ENCODE results near the gene CTBP2.
"Not testable (repeated sequence)": the region's sequence is repeated elsewhere in the genome, so short reads cannot be mapped to it uniquely, and the experiment has no call there.

The CTBP2 gene

GRCh38 chr10:125164421-125164820 is 4.1 kb upstream of the CTBP2 start:
- H3K27me3 ChIP-seq (ENCODE audit: low read length), result no peaks in the 10 kb centered on the region
- H3K27ac ChIP-seq (ENCODE audit: low read depth, low read length), result no peak overlapping the region
- no peak overlapping the region for H2AFZ ChIP-seq (ENCODE audit: low read depth, low read length, severe bottlenecking)
- no peak overlapping the region for H3K9ac ChIP-seq (ENCODE audit: low read length)
- no peaks in the 10 kb centered on the region for H3F3A ChIP-seq (ENCODE audit: insufficient read depth)
- no peaks in the 10 kb centered on the region for H3K36me3 ChIP-seq (ENCODE audit: low read length)
- no peaks in the 10 kb centered on the region for H4K20me1 ChIP-seq (ENCODE audit: low read depth, low read length)
- no peaks in the 10 kb centered on the region for H3K79me2 ChIP-seq (ENCODE audit: insufficient read depth, low read length)
- H3K9me2 ChIP-seq (replicated peaks; ENCODE audit: insufficient read depth, low read length), result no peaks in the 10 kb centered on the region
- H3K4me2 ChIP-seq (ENCODE audit: low read depth, low read length, poor library complexity, severe bottlenecking), result no peak overlapping the region
- no peak for TF ChIP-seq CTCF (IDR thresholded peaks at IDR 0.05; ENCODE audit: insufficient read depth, low read length, poor library complexity, severe bottlenecking)
- TF ChIP-seq EZH2phosphoT487 (conservative IDR thresholded peaks at IDR 0.05; ENCODE audit: low read length), result no peak
- no peak overlapping the region for H3K4me3 ChIP-seq (ENCODE audit: insufficient read depth, low read length, poor library complexity, severe bottlenecking)
- H3K9me3 ChIP-seq (ENCODE audit: insufficient read depth, low read length), result no peaks in the 10 kb centered on the region

GRCh38 chr10:125163803-125164202 is 3.4 kb upstream of the CTBP2 start:
- Histone ChIP-seq H3K4me3 (ENCODE audit: insufficient read depth, low read length, poor library complexity, severe bottlenecking) (no peak overlapping the region), H3K9ac (ENCODE audit: low read length) (no peak overlapping the region), H3K9me3 (ENCODE audit: insufficient read depth, low read length) (no peaks in the 10 kb centered on the region), H3K79me2 (ENCODE audit: insufficient read depth, low read length) (no peaks in the 10 kb centered on the region), H3K36me3 (ENCODE audit: low read length) (no peaks in the 10 kb centered on the region), H2AFZ (ENCODE audit: low read depth, low read length, severe bottlenecking) (no peak overlapping the region), H3K9me2 (replicated peaks; ENCODE audit: insufficient read depth, low read length) (no peaks in the 10 kb centered on the region), H3K4me2 (ENCODE audit: low read depth, low read length, poor library complexity, severe bottlenecking) (no peak overlapping the region), H4K20me1 (ENCODE audit: low read depth, low read length) (no peaks in the 10 kb centered on the region), H3F3A (ENCODE audit: insufficient read depth) (no peaks in the 10 kb centered on the region), H3K27ac (ENCODE audit: low read depth, low read length) (no peak overlapping the region), H3K27me3 (ENCODE audit: low read length) (no peaks in the 10 kb centered on the region)
- TF ChIP-seq EZH2phosphoT487 (conservative IDR thresholded peaks at IDR 0.05; ENCODE audit: low read length) (no peak), CTCF (IDR thresholded peaks at IDR 0.05; ENCODE audit: insufficient read depth, low read length, poor library complexity, severe bottlenecking) (no peak)

GRCh38 chr10:125163312-125163711 is 2.9 kb upstream of the CTBP2 start:
- H3K27ac ChIP-seq (ENCODE audit: low read depth, low read length); H3K36me3 ChIP-seq (ENCODE audit: low read length); H4K20me1 ChIP-seq (ENCODE audit: low read depth, low read length); H3K9me2 ChIP-seq (replicated peaks; ENCODE audit: insufficient read depth, low read length); H3K9ac ChIP-seq (ENCODE audit: low read length); H3K27me3 ChIP-seq (ENCODE audit: low read length); H2AFZ ChIP-seq (ENCODE audit: low read depth, low read length, severe bottlenecking); H3F3A ChIP-seq (ENCODE audit: insufficient read depth); H3K4me3 ChIP-seq (ENCODE audit: insufficient read depth, low read length, poor library complexity, severe bottlenecking); H3K79me2 ChIP-seq (ENCODE audit: insufficient read depth, low read length); H3K4me2 ChIP-seq (ENCODE audit: low read depth, low read length, poor library complexity, severe bottlenecking); H3K9me3 ChIP-seq (ENCODE audit: insufficient read depth, low read length): not testable (repeated sequence)

- no peaks in the 10 kb centered on the region for H3K79me2 ChIP-seq (ENCODE audit: insufficient read depth, low read length)
- no peak overlapping the region for H2AFZ ChIP-seq (ENCODE audit: low read depth, low read length, severe bottlenecking)
- peaks cover 8% of the 10 kb centered on the region; the same call in 1 of the 2 replicates for H3F3A ChIP-seq (ENCODE audit: insufficient read depth)
- H3K9ac ChIP-seq (ENCODE audit: low read length), result no peak overlapping the region
- H4K20me1 ChIP-seq (ENCODE audit: low read depth, low read length), result no peaks in the 10 kb centered on the region
- TF ChIP-seq EZH2phosphoT487 (conservative IDR thresholded peaks at IDR 0.05; ENCODE audit: low read length) (no peak), CTCF (IDR thresholded peaks at IDR 0.05; ENCODE audit: insufficient read depth, low read length, poor library complexity, severe bottlenecking) (no peak)
- H3K27me3 ChIP-seq (ENCODE audit: low read length), result no peaks in the 10 kb centered on the region
- H3K36me3 ChIP-seq (ENCODE audit: low read length), result no peaks in the 10 kb centered on the region
- no peak overlapping the region for H3K27ac ChIP-seq (ENCODE audit: low read depth, low read length)
- H3K4me2 ChIP-seq (ENCODE audit: low read depth, low read length, poor library complexity, severe bottlenecking), result no peak overlapping the region
- H3K9me2 ChIP-seq (replicated peaks; ENCODE audit: insufficient read depth, low read length), result no peaks in the 10 kb centered on the region
- no peaks in the 10 kb centered on the region for H3K9me3 ChIP-seq (ENCODE audit: insufficient read depth, low read length)
- no peak overlapping the region for H3K4me3 ChIP-seq (ENCODE audit: insufficient read depth, low read length, poor library complexity, severe bottlenecking)
These were observed 2.0 kb upstream of the CTBP2 start for GRCh38 chr10:125162120-125162931.
